ENCODE measurements around the gene USB1. TPM values are rescaled to one million over a fixed set of nuclear protein-coding genes. Genes with fewer than 3 reads are reported as not detected.

The USB1 gene
- total RNA-seq, 4 donors from 2014 or later = 18.2 to 87.1 (median 27.6) TPM

DNA sequence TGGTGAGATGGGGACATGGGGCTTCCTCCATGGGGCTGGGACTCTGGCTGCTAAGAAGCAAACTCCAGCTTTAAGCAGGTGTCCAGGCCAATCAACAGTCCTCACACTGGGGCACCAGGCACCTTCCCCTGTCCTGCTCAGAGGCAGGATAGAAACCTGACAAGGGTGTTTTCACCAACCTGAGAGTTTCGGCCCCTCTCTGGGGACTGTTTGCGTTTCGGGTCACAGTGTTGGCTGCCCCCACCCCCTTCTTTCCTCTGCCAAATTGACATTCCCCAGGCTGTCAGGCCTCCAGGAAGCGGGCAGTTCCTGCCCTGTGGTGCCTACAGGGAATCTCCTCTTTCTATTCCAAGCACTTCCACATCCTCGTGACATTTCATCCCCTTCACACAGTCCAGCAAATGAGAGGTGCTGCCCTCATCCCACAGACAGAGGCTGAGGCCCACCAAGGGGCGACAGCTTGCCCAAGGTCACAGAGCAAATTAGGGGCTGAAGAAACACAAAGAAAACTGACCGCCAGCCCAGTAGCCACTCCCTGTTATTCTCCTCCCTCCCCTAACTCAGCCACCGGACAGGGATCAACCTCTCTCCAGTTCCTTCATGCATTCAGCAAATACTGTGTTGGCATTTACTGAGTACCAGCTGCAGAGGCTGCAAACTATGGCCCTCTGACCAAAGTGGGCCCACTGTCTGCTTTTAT is 62.3 kb downstream of the USB1 start:
- ATAC-seq = no peak
- H3K9me3 ChIP-seq = no peaks in the 10 kb centered on the region
- no peaks in the 10 kb centered on the region for H3K36me3 ChIP-seq
- no peak for TF ChIP-seq POLR2AphosphoS5 (IDR thresholded peaks at IDR 0.05)
- TF ChIP-seq, protein P1, sequence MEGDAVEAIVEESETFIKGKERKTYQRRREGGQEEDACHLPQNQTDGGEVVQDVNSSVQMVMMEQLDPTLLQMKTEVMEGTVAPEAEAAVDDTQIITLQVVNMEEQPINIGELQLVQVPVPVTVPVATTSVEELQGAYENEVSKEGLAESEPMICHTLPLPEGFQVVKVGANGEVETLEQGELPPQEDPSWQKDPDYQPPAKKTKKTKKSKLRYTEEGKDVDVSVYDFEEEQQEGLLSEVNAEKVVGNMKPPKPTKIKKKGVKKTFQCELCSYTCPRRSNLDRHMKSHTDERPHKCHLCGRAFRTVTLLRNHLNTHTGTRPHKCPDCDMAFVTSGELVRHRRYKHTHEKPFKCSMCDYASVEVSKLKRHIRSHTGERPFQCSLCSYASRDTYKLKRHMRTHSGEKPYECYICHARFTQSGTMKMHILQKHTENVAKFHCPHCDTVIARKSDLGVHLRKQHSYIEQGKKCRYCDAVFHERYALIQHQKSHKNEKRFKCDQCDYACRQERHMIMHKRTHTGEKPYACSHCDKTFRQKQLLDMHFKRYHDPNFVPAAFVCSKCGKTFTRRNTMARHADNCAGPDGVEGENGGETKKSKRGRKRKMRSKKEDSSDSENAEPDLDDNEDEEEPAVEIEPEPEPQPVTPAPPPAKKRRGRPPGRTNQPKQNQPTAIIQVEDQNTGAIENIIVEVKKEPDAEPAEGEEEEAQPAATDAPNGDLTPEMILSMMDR (IDR thresholded peaks at IDR 0.05) = no peak
- TF ChIP-seq EP300 (IDR thresholded peaks at IDR 0.05) = no peak
- no peak for TF ChIP-seq POLR2A (IDR thresholded peaks at IDR 0.05)
- no peak overlapping the region for H3K27ac ChIP-seq
- 42 to 55% methylated on average over 2 to 6 of the region's 8 CpGs for WGBS, 2 donors (ENCODE audit: low coverage in 1 of 2)
- H3K4me3 ChIP-seq = no peak overlapping the region
- no peaks in the 10 kb centered on the region for H3K27me3 ChIP-seq
- H3K4me1 ChIP-seq = no peaks in the 10 kb centered on the region

DNA sequence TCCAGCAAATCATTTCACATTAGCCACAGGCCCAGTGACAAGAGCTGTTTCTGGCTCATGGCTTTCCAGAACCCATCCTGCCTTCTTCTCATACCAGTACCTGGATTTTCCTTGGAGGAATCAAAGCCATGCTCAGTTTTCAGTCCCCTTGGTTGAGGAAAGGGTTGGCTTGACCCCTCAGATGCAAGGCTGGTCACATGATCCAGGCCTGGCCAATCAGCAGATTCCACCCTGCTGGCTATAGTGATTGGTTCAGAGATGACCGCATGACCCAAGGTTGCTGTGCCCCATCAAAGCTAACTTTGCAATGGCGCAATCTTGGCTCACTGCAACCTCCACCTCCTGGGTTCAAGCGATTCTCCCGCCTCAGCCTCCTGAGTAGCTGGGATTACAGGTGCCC is 69.4 kb downstream of the USB1 start:
- no peak overlapping the region for H3K27ac ChIP-seq
- no peak for ATAC-seq
- no peaks in the 10 kb centered on the region for H3K9me3 ChIP-seq
- no peaks in the 10 kb centered on the region for H3K4me1 ChIP-seq
- no peak overlapping the region for H3K4me3 ChIP-seq
- H3K27me3 ChIP-seq = no peaks in the 10 kb centered on the region
- no peak for TF ChIP-seq POLR2A (IDR thresholded peaks at IDR 0.05)
- TF ChIP-seq POLR2AphosphoS5 (IDR thresholded peaks at IDR 0.05) = no peak
- TF ChIP-seq, protein P1 (IDR thresholded peaks at IDR 0.05) = no peak
- TF ChIP-seq EP300 (IDR thresholded peaks at IDR 0.05) = no peak
- no peaks in the 10 kb centered on the region for H3K36me3 ChIP-seq
- 100% methylated on average over 1 to 3 of the region's 4 CpGs for WGBS, 2 donors (ENCODE audit: low coverage in 1 of 2)

Other genes with a start within 250 kb of the USB1 start
- 10 to 100 TPM; 17.4 to 78.4 (median 36.2) TPM for gene KIFC3, start 198.9 kb upstream of the USB1 start, total RNA-seq
- under 1 TPM in 2 of 4 donors, not detected in 2; 0.15 to 0.67 TPM for gene CNGB1, start 30.3 kb upstream of the USB1 start, total RNA-seq
- 10 to 100 TPM in 1 of 4 donors, 1 to 10 TPM in 3; 4.4 to 16.0 (median 8.0) TPM for gene ZNF319, start 735 bp upstream of the USB1 start, total RNA-seq
- gene MMP15, start 24.3 kb downstream of the USB1 start, total RNA-seq = 10 to 100 TPM in 2 of 4 donors, 1 to 10 TPM in 2; 2.0 to 12.8 (median 8.0) TPM
- 10 to 100 TPM; 14.8 to 48.3 (median 25.7) TPM for gene CFAP20, start 128.0 kb downstream of the USB1 start, total RNA-seq
- 10 to 100 TPM; 34.3 to 54.4 (median 39.0) TPM for gene CSNK2A2, start 196.7 kb downstream of the USB1 start, total RNA-seq

Data from gastroesophageal sphincter (tissue), 4 donors.